GM19463 (cell line): ENCODE data around the gene PRR33.

ENCODE experiments used
- ATAC-seq: cut with Tn5 transposase; IDR thresholded peaks from one replicate; pipeline ENCODE4 v1.9.1; 2021; ENCODE audit warnings: mild to moderate bottlenecking, moderate library complexity; ENCODE audit not compliant: unreplicated experiment

The PRR33 gene

DNA sequence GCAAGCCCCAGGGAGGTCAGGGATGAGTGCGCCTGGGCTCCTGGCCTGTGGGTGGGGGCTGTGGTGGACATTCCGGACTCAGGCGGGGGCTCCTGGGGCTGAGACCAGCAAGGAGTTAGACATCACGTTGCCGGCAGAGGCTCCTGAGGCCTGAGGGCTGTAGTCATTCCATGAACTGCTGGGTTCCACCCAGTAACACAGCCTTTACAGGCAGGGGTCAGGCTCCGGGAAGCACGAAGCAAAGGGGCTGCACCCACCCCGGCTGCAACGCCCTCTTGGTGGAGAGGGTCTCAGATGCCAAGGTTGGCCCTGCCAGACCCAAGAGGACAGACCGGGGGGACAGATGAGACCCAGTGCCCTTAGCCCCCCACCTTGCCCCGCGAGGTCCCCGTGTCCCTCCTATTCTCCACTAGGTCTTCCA is 36.8 kb upstream of the PRR33 start:
- no peak for ATAC-seq

DNA sequence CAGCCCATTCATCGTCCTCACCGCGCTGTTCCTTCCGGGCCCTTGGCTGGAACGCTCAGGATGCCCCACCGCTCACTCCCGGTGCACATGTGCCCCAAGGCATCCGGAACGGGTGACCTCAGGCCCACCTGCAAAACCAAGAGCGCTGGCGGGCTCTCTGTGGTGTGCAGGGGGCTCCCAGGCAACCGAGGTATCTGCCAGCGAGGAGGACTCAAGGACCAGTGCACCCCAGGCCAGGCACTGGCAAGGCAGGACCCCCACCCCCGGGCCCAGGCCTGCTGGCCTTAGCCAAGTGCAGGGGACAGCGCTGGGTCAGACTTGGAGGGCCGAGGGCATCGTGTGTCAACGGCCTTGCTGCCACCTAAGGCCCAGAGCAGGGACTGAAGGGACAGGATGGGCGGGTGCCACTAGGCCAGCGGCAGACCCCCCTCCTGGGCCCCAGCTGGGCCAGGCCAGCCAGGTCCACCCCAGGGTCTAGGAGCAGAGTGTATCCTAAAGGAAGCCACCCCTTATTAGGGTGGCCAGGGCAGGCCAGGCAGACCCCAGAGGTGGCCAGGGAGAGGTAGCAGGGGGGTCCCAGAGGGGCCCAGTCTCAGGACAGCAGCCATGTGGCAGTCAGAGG is 36.3 kb upstream of the PRR33 start:
- ATAC-seq: no peak

DNA sequence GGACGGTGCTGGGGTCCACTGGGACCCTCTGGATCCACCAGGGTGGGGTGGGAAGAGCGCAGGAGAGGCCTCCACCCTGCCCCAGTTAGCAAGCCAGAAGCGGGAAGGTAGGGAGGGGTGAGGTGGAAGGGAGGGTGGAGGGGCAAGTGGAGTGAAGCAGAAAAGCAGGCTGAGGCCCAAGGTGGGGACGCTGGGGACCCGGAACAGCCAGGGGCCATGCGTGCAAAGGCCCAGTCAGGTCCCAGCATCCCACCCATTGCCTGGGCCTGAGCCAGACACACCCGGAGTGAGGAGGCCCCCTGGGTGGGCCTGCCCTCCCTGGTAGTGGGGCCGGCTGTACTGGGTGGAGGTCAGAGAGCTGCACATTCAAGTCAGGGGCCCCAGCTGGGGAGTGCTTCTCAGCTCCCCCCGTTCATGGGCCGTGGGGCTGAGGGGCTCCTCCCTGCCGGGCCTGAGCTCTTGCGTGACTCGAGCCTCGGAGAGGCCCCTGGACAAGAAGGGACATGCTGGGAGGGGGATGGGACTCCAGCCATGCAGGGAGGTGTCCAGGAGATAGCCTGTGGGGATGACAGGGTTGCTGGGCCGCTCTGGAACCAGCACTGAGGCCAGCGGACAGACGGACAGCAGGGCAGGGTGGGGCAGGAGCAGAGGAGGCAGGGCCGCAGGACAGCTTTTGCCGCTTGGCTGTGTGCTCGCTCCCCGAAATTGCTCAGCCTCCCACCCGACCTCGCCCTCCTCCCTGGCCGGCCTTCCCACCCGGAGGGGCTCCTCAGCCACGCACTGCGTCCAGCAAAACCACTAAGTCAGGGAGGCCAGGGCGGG is 35.5 kb upstream of the PRR33 start:
- no peak for ATAC-seq

DNA sequence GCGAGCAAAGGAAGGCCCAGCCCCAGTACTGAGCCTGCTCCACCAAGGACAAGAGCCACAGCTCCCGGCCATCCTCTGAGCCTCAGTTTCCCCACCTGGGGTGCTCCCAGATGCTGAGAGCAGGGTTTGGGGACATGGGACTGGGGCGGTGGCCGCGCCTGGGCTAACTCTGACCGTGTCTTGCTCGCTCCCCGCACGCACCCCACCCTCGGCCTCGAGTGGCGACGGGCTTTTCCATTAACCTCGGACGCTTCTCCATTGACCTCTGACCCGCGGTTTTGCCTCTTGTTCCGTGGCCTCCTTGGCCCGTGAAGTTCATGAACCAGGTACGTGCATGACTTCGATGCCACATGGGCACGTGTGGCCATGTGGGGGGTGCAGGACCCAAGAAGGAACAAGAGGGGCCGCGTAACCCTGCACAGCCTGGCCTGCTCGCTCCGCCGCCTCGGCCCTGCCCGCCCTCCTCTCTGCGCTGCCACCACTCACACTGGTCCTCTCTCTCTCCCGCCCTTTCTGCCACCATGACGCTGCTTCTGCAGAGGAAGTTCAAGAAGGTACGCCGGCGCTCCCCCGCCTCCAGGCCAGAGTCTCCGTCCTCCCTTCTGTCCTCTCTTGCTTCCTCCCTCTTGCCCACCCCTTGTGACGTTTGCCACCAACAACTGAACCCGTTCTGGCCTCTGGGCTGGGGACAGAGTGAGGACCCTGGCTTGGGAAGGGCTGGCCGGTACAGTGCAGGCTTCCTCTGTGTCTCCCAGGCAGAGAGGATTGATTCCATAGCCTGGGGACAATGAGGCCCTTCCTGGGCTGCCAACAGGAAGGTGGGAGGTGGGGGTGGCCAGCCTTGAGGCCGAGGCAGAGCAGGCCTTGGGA is 34.7 kb upstream of the PRR33 start:
- no peak for ATAC-seq

DNA sequence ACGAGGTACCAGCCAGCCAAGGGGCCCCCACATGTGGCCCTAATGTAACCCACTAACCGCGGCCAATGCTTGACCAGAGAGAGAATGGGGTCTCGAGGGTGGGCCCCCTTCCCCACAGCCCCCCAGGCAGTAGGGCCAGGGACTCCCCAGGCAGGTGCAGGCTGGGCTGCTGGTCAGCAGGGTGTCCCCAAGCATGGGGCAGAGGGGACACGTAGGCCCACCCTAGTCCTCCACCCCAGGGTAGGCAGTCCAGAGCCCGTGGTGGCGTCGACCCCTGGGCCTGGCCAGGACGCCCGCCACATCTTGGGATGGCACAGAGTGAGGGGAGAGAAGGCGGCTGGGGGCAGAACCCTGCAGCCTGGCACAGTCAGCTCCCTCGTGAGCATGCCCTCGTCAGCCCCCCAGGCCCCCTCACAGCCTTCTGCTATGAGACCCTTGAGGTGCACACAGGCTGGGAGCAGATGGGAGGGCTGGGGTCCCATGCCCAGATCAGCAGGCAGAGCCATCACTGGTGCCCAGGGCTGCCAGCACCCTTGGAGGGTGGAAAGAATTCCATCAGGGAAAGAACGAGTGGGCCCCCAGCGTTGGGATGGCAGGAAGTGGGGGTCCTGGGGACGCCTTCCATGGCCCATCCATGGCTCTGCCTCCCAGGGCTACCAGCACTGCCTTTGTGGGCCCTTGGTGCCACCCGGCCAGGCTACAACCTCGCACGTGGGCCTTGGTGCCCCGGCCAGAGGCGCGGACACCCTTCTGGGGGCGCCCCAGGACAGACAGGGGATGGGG is 33.9 kb upstream of the PRR33 start:
- no peak for ATAC-seq

DNA sequence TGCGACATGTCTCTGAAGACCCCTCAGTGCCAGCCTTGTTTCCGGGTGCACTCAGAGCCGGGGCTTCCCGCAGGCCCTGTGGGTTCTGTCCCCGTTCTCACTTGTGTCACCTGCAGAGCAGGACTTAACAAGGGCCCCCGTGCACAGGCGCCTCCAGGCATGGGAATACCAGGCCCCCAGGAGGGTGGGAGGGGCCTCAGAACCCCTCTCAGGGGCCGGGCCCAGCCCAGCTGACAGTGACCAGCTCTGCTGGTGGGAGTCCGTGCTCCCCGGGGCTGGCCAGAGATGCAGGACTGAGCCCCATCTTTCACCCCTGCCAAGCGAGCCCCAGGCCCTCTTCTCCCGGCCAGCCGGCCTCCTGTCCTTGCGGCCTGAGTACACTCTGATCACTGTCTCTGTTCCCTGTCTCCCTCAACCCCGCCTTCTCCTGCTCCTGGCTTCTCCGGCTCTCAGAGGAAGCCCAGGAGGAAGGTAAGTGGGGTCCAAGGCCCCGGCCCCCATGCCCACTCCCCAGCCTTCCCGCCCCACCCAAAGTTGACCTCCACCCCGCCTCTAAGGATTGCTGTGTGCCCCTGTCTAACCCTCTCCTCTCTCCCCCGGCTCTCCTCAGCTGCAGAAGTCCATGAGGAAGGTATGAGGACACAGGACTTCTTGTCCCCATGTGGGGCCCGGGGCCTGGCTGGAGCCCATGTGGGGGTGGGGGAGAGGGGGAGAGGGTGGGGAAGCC is 33.1 kb upstream of the PRR33 start:
- ATAC-seq: no peak

DNA sequence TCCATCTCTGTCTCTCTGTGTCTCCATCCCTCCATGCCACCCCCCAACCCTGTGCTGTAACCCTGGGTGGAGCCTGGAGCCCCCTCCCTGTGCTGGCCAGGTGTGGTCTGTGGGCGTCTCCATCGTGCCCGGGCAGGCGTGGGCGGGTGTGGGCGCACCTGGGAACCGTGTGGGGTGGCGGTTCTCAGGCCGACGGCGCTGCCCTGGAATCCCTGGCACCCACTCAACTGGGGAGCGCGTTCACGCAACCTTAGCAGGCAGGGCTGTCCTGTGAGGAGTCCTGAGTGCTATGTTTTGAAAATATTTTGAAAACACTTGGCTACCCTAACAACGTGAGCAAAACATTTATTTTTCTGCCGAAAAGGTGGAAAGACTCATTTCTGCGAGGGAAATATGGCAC is 32.5 kb upstream of the PRR33 start:
- no peak for ATAC-seq

DNA sequence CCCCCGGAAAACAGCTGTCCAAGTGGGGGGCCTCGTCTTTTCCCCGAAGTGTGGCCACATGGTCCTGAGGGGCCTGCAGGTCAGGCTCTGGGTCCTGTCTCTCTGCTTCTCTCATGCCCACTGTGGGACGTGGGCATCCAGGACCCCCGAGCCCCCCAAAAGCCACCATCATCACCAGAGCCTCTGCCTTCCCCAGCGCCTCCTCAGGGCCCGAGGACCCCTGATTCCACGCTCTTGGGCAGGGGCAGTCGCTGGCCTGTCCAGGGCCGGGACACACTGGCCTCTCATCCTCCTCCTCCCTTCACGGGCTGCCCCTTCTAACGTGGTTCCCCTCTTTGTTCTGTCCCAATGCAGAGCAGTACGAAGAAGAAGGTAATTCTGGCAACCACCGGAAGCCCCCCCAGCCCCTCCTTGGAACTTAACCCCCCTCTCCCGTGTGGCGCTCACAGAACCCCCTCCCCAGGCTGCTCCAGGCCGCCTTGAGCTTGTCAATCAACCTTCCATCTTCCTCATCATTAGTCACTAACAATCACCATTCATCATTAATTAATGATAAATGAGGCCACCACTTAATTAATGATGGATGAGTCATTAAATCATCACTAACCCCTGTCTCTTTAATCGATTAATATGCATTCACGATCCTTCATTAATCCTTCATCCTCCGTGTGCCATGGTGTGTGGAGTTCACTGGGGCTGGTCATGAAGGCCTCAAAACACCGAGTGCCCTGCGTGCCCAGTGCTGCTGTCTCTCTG is 31.7 kb upstream of the PRR33 start:
- no peak for ATAC-seq

DNA sequence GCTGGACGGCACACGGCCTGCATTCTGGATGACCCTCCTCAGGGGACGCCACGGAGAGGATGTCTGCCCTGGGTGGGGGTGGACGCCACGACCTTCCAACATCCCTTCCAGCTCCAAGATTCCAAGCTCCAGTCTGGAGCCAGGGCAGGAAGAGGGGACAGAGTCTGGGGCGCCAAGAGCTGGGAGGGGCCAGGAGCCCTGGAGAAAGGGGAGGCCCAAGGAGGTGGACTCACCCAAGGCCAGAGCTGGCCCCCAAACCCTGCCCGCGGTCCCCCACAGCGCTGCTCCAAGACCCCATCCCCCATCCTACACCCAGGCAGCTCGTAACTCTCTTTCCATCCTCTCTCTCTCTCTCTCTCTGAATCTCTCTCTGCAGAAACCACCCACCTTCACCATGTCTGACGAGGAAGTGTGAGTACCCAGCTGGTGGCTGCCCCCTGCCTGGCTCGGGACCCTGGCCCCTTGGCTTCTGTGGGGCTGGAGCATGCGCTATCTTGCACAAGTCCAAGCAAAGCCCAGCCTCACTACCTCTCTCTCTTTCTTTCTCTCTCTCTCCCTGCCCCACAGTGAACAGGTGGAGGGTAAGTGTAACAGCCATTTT is 30.9 kb upstream of the PRR33 start:
- ATAC-seq: no peak

DNA sequence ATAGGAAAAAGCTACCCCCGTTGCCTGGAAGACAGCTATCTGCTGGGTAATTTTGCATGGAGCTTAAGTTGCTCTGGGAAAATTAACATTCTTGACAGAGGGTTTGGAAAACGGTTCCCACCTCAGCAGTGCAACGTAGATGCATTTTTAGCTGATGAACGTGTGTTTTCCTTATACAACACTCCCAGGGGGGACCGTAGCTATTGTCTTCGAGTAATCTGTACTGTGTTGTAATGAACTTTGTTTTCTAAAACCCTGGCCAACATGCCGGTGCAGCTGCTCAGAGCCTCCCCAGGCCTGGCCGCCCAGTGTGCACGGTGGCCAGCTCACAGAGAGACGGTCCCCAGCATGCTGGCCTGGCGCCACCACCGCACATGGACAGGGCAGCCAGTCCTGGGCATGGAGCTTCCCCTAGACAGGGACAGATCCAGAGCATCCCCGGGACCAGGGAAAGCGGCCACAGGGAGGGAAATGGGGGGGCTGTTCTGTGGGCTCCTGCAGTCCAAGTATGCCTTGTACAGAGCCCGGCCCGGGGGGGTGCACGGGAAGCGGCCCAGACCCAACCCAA is 30.0 kb upstream of the PRR33 start:
- no peak for ATAC-seq

DNA sequence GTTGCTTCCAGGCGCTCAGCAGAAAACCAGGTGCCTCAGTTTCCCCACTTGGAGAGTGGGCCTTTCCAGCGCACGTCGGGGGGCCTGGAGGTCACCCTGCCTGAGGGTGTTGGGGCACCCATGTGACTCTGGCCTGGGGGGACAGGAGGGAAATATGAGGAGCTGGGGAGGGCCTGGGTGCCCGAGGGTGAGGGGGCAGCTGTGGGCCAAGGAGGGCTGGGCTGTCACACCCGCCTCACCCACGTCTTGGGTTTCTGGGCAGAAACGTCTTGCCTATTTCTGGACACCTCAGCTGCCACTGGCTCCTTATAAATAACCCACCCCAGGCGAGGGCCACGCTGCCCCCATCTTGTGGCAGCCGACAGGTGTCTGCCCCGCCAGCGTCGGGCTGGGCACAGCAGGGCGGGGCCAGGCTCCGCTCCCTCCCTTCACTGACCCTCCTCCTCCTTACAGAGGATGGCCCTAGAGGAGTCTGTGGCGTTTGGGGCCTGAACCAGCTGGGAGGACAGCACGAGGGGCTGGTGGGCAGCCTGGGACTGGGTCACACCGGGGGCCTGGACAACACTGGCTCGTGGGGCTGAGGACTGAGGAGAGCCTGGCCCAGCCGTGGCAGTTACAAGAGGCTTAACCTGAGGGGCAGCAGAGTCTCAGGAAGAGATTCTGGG is 29.3 kb upstream of the PRR33 start:
- no peak for ATAC-seq

DNA sequence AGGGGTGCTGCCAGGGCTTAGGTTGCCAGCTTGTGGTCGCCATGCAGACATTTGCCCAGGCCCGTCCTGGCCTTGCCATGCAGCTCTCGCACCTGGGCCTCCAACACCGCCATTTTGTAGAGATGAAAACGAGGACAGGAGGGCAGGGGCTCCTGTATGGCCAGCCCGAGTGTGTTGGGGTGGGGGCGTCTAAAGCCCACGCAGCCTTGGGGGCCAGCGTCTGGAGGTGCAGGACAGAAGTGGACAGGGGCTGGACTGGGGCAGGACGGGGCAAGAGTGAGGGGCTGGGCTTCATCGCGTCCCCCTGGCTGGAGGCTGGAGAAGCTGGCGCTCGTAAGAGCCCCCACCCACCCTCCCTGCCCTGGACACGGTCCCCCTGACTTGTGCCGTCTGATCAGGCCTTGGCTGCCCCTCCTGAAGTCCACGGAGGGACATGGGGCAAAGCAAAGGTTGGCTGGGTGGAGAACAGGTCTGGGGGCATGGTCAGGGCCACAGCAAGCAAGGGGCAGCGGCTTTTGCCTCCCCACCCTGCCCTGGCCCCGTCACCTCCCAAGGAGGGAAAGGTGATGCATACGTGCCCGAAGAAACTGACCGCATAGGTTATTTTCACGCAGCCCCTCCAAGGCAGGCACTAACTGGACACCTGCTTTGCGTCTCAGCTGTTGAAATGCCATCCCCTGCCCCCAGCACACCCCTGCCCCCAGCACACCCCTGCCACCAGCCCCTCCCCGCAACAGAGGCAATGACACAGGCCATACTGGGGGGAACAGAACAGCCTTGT is 28.6 kb upstream of the PRR33 start:
- no peak for ATAC-seq

DNA sequence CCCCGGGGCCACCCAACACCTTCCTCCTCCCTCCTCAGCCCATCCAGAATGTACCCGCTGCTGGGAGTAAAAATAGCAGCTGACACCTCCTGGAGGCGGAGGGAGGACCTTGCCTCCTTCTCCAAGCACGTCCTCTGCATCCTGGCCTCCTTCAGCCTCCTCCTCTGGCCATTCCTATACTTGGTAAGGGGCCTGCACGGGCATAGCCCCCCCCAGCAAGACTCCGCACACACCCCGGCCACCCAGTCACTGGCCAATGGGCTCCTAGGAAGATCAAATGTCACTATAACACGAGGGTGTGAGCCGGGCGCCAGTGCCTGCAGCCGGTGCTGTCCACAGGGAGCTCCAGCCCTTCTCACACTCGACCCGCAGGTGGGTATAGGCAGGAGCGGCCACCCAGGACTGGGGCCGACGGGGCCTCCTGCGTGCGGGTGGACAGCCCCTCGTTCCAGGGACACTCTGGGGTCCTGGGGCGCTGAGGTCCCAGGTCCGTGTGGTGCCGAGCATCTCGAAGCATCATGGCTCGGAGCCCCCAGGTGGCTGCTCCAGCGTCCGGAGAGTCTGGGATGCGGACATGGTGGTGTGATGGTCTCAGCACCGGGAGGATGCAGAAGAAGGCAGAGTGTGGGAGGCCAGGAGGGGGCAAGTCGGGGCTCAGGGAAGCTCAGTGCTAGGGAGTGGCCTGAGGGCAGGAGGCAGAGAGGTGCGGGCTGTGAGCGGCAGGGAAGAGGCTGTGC is 27.9 kb upstream of the PRR33 start, which contains the start of gene TNNT3:
Gene TNNT3, plus strand, starts transcription at position 313 of the 737 bp plus-strand sequence. CDS start 3,172 bp downstream, outside the sequence.
- ATAC-seq: no peak

DNA sequence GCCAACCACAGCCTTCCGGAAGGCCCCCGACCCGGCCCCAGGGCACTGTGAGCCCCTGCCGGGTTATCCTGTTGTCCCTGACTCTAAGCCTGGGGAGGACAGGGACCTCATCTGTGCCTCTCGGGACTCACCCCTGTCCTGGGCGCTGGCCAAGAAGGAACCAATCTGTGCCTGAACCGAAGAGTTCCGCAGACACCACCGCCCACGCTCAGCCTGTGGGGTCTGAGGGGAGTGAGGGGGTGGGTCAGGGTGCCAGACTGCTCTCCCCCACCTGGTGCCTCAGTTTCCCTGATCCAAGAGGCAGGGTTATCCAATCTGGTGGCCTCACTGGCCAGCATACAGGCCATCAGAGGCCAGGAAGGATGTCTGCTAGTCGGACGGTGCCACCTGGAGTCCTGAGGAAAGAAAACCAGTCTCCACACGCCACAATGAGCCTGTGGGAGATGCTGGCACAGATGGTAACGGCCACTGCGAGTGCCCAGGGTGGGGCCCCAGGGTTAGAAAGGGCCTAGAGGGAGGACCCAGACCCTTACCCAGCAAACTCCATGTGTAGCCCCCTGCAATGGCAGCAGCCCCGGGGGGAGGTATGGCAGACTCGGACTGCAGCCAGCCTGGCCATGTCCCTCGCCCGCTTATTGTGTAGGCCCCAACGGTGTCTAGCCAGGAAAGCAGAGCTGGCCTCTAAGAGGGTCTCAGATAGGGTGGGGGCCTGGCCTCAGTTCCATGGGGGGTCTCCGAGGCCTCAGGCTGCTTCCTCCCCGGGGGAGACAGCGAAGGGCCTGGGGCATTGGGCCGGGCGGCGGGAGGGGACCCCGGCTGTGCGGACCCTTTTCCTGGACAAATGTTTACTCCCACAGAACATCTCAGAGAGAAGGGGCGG is 27.0 kb upstream of the PRR33 start:
- no peak for ATAC-seq

DNA sequence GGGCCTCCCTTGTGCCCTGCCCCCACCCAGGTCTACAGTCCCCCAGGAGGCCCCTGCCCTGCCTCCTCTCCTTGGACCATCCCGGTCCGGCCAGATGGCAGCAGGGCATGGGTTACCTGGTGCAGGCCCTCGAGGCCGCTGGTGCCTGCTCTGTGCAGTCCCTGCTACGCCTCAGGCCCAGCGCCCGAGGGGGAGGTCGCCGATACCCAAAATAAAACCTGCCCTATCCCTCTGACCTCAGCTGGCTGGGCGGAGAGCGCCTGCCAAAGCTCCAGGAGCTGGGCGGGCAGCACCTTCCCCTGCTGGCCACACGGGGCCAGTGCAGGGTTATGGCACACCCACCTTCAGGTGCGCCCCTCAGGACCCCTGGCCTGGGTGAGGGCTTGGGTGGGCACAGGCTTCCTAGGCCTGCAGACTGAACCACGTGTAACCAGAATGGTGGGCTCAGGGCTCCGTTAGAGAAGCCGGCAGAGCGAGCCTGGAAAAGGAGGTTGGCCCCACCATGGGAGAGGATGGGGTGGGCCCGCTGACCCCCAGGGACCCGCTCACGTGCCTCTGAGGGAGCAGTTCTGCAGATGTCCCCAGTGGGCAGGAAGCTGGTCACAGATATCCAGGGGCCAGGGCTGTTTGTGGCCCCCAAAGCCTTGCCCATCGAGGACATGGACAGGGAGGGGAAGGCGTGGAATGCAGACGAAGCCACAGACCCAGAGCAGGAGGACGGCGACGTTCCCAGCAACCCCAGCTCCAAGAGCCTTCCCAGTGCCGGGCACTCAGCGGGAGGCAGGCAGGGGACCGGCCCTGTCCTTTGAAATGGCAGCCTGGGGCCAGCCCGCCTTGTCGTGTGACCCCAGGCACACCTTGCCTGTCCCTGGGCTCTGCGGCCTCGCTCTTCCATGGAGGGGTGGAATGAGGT is 26.1 kb upstream of the PRR33 start:
- ATAC-seq: no peak
